HepG2 (cell line): ENCODE data around the gene CNOT1. TPM values are rescaled to one million over a fixed set of nuclear protein-coding genes. Genes with fewer than 3 reads are reported as not detected.

Source experiments
- ATAC-seq: fragments of 200-7000 bp; cut with Tn5 transposase; 3 replicates; pipeline ENCODE4 v1.9.1; 2020; ENCODE audit warnings: mild to moderate bottlenecking, moderate library complexity
- BruUV-seq: library from RNA; stranded (reverse); fragments of 400-500 nt; replicated peaks from 2 replicates; lab custom pipeline; 2021; lab: Mats Ljungman, UMichigan
- CTCF ChIA-PET: fragments of 300-600 bp; formaldehyde crosslinking; extraction: SDS; loops from one replicate; lab custom pipeline; 2021; ENCODE audit warnings: low total read pairs, inconsistent platforms, low intra/inter-chr PET ratio; lab: Yijun Ruan, JAX
- POLR2A ChIA-PET: fragments of 350-600 bp; sonication (Branson Sonifier 250); formaldehyde crosslinking; loops from one replicate; lab custom pipeline; 2020; ENCODE audit warnings: antibody characterized with exemption, inconsistent platforms; lab: Yijun Ruan, JAX
- DNase-seq: peaks from one replicate; pipeline ENCODE4 v3.0.0-alpha.2; 2015; ENCODE audit warnings: low spot score
- FAIRE-seq: peaks from 3 replicates; lab custom pipeline; 2011; peaks lifted over from hg19 to GRCh38; lab: Jason Lieb, UNC
- H2AFZ ChIP-seq: one replicate; pipeline ENCODE4 v1.6.1; 2011; ENCODE audit warnings: low read length, inconsistent platforms
- H3K27ac ChIP-seq: fragments of 300-600 bp; 3 replicates; pipeline ENCODE4 v1.8.0; 2011; ENCODE audit warnings: mixed run types, mild to moderate bottlenecking, mixed read lengths, low read length, inconsistent platforms; ENCODE audit not compliant: insufficient read depth; ENCODE audit errors: extremely low read length
- H3K27me3 ChIP-seq, 2 experiments: fragments of 200-600 bp in 1 of 2; 2 replicates in 1 of 2; 3 replicates in 1 of 2; pipeline versions ENCODE4 v1.6.0 to v1.8.0; 2011; ENCODE audit warnings: low read length in 2 of 2, mild to moderate bottlenecking in 2 of 2, moderate library complexity in 2 of 2, inconsistent platforms in 1 of 2; ENCODE audit not compliant: insufficient read depth in 2 of 2, control insufficient read depth in 1 of 2
- H3K36me3 ChIP-seq, 2 experiments: fragments of 200-600 bp in 1 of 2; replicated peaks in 1 of 2; 2 replicates in 1 of 2; 3 replicates in 1 of 2; pipeline versions ENCODE4 v1.5.1 to v1.8.0; 2011; ENCODE audit warnings: low read length in 2 of 2, inconsistent platforms in 1 of 2; ENCODE audit not compliant: insufficient read depth in 2 of 2, control insufficient read depth in 1 of 2
- H3K4me1 ChIP-seq: 2 replicates; pipeline ENCODE4 v1.5.1; 2012; ENCODE audit warnings: low read length, inconsistent platforms; ENCODE audit not compliant: insufficient read depth
- H3K4me2 ChIP-seq: 2 replicates; pipeline ENCODE4 v1.6.0; 2011; ENCODE audit warnings: low read depth, low read length, inconsistent platforms
- H3K4me3 ChIP-seq, 3 experiments: fragments of 200-600 bp in 1 of 3; sonication (generic), shearing (Covaris generic) in 1 of 3; replicated peaks in 1 of 3; 2 replicates each; pipeline ENCODE4 v1.5.1; 2011 to 2016; ENCODE audit warnings: low read length in 3 of 3, inconsistent platforms in 2 of 3, low read depth in 2 of 3, mild to moderate bottlenecking in 2 of 3, control low read depth in 1 of 3, mixed read lengths in 1 of 3; ENCODE audit not compliant: insufficient read depth in 1 of 3
- H3K79me2 ChIP-seq: one replicate; pipeline ENCODE4 v1.6.1; 2011; ENCODE audit warnings: low read length, inconsistent platforms; ENCODE audit not compliant: insufficient read depth
- H3K9ac ChIP-seq: 2 replicates; pipeline ENCODE4 v1.6.0; 2011; ENCODE audit warnings: mild to moderate bottlenecking, low read depth, low read length, inconsistent platforms; ENCODE audit not compliant: insufficient read depth
- H3K9me3 ChIP-seq: 2 replicates; pipeline ENCODE4 v1.5.1; 2012; ENCODE audit warnings: mild to moderate bottlenecking, low read length
- H4K20me1 ChIP-seq: 2 replicates; pipeline ENCODE4 v1.6.0; 2011; ENCODE audit warnings: inconsistent platforms, mild to moderate bottlenecking, low read length, moderate library complexity; ENCODE audit not compliant: insufficient read depth
- CEBPB ChIP-seq: IDR thresholded peaks from 2 replicates; pipeline ENCODE4 v1.6.1; 2011; ENCODE audit warnings: low read depth, low read length, improper control_type of control experiment, borderline replicate concordance
- PTBP1 ChIP-seq: fragments of 200-400 bp; formaldehyde crosslinking; IDR thresholded peaks from 2 replicates; pipeline ENCODE4 v1.6.1; 2018; ENCODE audit warnings: low read length, low read depth; ENCODE audit not compliant: poor library complexity, severe bottlenecking
- ZBTB34 ChIP-seq: sonication (generic); formaldehyde crosslinking; IDR thresholded peaks from 2 replicates; pipeline ENCODE4 v1.8.0; 2022; ENCODE audit warnings: mild to moderate bottlenecking, missing genetic modification reagents
- ZNF263 ChIP-seq: sonication (generic); formaldehyde crosslinking; IDR thresholded peaks from 2 replicates; pipeline ENCODE4 v1.4.0; 2020; ENCODE audit warnings: missing genetic modification reagents
- ZNF629 ChIP-seq: sonication (generic); formaldehyde crosslinking; conservative IDR thresholded peaks from 2 replicates; pipeline ENCODE4 v1.5.0; 2020; ENCODE audit warnings: missing genetic modification reagents
- ZSCAN5A ChIP-seq: sonication (generic); formaldehyde crosslinking; IDR thresholded peaks from 2 replicates; pipeline ENCODE4 v1.8.0; 2022; ENCODE audit warnings: mild to moderate bottlenecking, missing genetic modification reagents, borderline replicate concordance
- ZUFSP ChIP-seq: sonication (generic); formaldehyde crosslinking; IDR thresholded peaks from 2 replicates; pipeline ENCODE4 v1.9.0; 2021; ENCODE audit warnings: missing genetic modification reagents, mild to moderate bottlenecking, borderline replicate concordance
- WGBS: methylation state at CpG from one replicate; pipeline ENCODE4 v1.1.6; 2017; ENCODE audit warnings: low lambda C conversion rate; 5-methylcytosine and 5-hydroxymethylcytosine counted together
- in situ Hi-C: cut with HindIII; loops from 2 replicates; pipeline ENCODE4 v1.10.0; 2017; ENCODE audit warnings: low pct_unique_long_range_greater_than_20kb; ENCODE audit not compliant: extremely low pct_ligation_motif_present
- intact Hi-C: fragments of 100-400 bp; cut with micrococcal nuclease; formaldehyde crosslinking; loops from one replicate; pipeline ENCODE4 v1.10.0; 2022; ENCODE audit not compliant: unreplicated experiment
- polyA plus RNA-seq, 8 experiments: library from polyadenylated mRNA; depleted of rRNA in 3 of 8; stranded (reverse) in 7 of 8; unstranded in 1 of 8; fragments of >200 nt; fragmentation: Illumina TruSeq in 4 of 8; extraction: Trizol in 4 of 8; gene quantifications; 2 replicates each; pipeline versions ENCODE4 v1.2.1 to v1.2.3, GENCODE V29; 2011 to 2016; ENCODE audit warnings: low read depth in 4 of 8, missing spikeins in 1 of 8, mixed read lengths in 1 of 8; ENCODE audit not compliant: insufficient read depth in 1 of 8
- total RNA-seq, 5 experiments: library from RNA; depleted of rRNA; stranded (reverse); fragments of >200 nt; fragmentation: Illumina TruSeq; extraction: Trizol; gene quantifications; 2 replicates each; pipeline ENCODE4 v1.2.3, GENCODE V29; 2016; ENCODE audit warnings: low read depth in 1 of 5

The CNOT1 gene
- total and polyA plus RNA-seq, 2 of the 13 experiments (the other 11 are each of a cell fraction or from before 2014, with no cell fraction given) = 188 to 232 TPM

- Histone ChIP-seq H3K36me3 (peaks cover 4 to 12% of the 10 kb centered on the region in 2 experiments; a peak in 3 of 5 replicates), H3K79me2 (no peaks in the 10 kb centered on the region), H2AFZ (no peak overlapping the region), H3K4me3 (no peak overlapping the region), H3K4me2 (no peak overlapping the region), H3K9ac (no peak overlapping the region), H3K27me3 (no peaks in the 10 kb centered on the region; a peak in 1 of 5 replicates), H3K4me1 (no peaks in the 10 kb centered on the region), H4K20me1 (no peaks in the 10 kb centered on the region), H3K9me3 (no peaks in the 10 kb centered on the region), H3K27ac (no peak overlapping the region)
- POLR2A ChIA-PET = no interaction called here
- BruUV-seq = no TSS peak
- DNase-seq (no peak), ATAC-seq (no peak), FAIRE-seq (no peak)
- CTCF ChIA-PET = no interaction called here
- 94% methylated on average over 8 of the region's 18 CpGs for WGBS
- TF ChIP-seq ZNF263 (CRISPR knock-in tag) (no peak), ZNF629 (peak; percentile 78)
- intact Hi-C loops = no loop called here
- in situ Hi-C loops = no loop called here
Observed at GRCh38 chr16:58670946-58671583, 41.4 kb upstream of the CNOT1 start.

- Histone ChIP-seq H3K4me2 (no peak overlapping the region), H3K9me3 (no peaks in the 10 kb centered on the region), H3K27me3 (no peaks in the 10 kb centered on the region; a peak in 1 of 5 replicates), H3K27ac (no peak overlapping the region), H3K4me3 (no peak overlapping the region), H4K20me1 (no peaks in the 10 kb centered on the region), H3K4me1 (no peaks in the 10 kb centered on the region), H3K9ac (no peak overlapping the region), H2AFZ (no peak overlapping the region), H3K36me3 (peaks cover 1 to 9% of the 10 kb centered on the region in 2 experiments; a peak in 3 of 5 replicates), H3K79me2 (no peaks in the 10 kb centered on the region)
- in situ Hi-C loops (no loop called here), intact Hi-C loops (no loop called here)
- BruUV-seq = no TSS peak
- ATAC-seq (no peak), DNase-seq (no peak), FAIRE-seq (no peak)
- CTCF ChIA-PET = no interaction called here
- POLR2A ChIA-PET = no interaction called here
- TF ChIP-seq ZUFSP (CRISPR knock-in tag) (no peak), ZSCAN5A (CRISPR knock-in tag) (no peak), PTBP1 (no peak), CEBPB (no peak), ZBTB34 (CRISPR knock-in tag) (no peak)
Observed at GRCh38 chr16:58670177-58670576, 40.6 kb upstream of the CNOT1 start.
